ENCODE results near the gene CFAP410.

Gene CFAP410

DNA sequence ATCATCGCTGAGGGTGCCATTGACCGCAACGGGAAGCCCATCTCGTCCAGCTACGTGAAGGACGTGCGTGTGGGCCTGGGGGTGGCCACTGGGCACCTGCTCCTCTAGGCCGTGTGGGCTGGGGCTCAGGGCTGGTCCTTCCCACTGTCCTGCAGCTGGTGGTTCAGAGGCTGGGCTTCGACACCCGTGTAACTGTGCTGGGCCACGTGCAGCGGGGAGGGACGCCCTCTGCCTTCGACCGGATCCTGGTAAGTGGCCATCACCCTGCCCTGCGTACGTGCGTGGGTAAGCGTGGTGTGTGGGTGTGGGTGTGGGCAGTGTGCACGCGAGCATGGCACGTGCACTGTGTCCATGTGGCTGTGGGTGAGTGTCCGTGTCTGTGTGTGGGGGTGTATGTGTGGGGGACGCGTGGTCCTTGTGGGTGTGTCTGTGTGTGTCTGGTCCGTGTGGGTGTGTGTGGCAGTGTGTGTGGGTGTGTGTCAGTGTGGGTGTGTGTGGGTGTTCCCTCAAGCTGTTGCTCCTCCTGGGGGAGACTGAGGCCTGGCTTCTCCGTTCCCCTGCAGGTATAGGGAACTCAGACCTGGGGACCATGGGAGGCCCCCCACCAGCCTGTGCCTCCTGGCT, 22.8 kb downstream of the CFAP410 start:
- intact Hi-C loops (cut with micrococcal nuclease), result no loop called here
- peaks cover 100% of the 10 kb centered on the region for H3K36me3 Mint-ChIP-seq (ENCODE audit: low read depth)
- H3K27ac Mint-ChIP-seq, result no peak overlapping the region
- H3K27me3 Mint-ChIP-seq, result no peaks in the 10 kb centered on the region
- no peaks in the 10 kb centered on the region for H3K4me1 Mint-ChIP-seq (ENCODE audit: low read depth)
- H3K9me3 Mint-ChIP-seq, result no peaks in the 10 kb centered on the region
- no peak overlapping the region for H3K4me3 Mint-ChIP-seq

DNA sequence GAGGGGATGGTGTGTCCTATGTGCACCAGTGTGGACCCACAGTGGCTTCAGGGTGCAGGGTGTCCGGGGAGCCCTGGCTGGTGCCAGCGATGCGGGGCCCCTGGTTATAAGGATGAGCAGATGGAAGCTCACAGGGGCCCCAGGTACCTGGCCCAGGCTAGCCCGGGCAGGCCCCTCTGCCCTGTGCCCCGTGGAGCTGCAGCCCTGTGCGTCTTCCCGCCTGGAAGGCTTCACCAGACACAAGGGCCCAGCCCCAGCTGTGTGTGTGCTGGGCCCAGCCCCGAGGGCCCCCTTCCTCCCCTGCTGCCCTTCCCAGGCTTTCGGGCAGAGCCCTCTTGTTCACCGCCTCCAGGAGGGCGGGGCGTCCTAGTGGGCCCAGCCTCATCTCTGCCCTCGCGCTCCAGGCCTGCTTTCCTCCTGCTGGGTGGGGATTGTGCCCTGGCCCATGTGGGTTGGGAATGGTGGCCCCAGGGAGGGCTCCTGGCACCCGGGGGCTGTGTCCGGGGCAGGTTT, 23.4 kb downstream of the CFAP410 start:
- H3K9me3 Mint-ChIP-seq, result no peaks in the 10 kb centered on the region
- H3K27me3 Mint-ChIP-seq, result no peaks in the 10 kb centered on the region
- H3K36me3 Mint-ChIP-seq (ENCODE audit: low read depth), result peaks cover 100% of the 10 kb centered on the region
- intact Hi-C loops (cut with micrococcal nuclease), result no loop called here
- no peak overlapping the region for H3K27ac Mint-ChIP-seq
- H3K4me1 Mint-ChIP-seq (ENCODE audit: low read depth), result no peaks in the 10 kb centered on the region
- no peak overlapping the region for H3K4me3 Mint-ChIP-seq

DNA sequence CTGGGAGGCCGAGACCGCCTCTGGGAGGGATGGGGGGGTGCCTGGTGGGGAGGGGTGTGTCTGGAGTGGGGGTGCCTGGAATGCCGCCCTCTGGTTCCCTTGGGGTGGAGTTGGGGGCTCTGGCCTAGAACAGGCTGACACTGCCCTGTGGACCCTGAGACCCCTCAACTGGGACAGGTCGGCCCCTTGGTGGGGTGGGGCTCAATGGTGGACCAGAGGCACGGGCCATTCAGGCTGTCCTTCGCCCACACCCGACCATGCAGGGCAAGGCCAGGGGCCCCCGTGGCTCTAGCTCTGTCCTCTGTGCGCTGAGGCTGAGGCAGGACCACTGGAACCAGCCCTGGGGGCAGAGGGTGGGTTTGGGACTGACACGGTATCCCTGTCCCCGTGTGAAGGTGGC, 24.6 kb downstream of the CFAP410 start:
- H3K36me3 Mint-ChIP-seq (ENCODE audit: low read depth), result peaks cover 100% of the 10 kb centered on the region
- H3K4me1 Mint-ChIP-seq (ENCODE audit: low read depth), result no peaks in the 10 kb centered on the region
- no peaks in the 10 kb centered on the region for H3K27me3 Mint-ChIP-seq
- no peaks in the 10 kb centered on the region for H3K9me3 Mint-ChIP-seq
- H3K27ac Mint-ChIP-seq, result no peak overlapping the region
- H3K4me3 Mint-ChIP-seq, result no peak overlapping the region
- intact Hi-C loops (cut with micrococcal nuclease), result no loop called here

DNA sequence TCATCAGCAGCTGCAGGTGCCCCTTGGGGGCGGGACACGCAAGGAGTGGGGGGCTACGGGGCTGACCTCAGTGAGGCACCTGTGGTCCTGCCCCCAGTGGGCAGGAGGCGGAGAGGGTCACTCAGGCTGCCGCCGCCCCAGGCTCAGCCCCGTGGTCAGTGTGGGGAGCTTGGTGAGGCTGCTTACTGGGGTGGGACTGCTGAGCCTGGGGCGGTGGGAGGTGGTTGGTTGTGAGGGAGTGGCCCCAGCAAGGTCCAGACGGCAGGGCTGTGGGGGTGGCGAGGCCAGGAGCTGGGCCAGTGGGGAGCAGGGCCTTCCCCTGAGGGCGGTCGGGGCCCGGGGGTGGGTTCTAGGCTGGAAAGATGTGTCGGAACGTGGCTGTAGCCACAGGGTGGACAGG, 25.1 kb downstream of the CFAP410 start:
- intact Hi-C loops (cut with micrococcal nuclease), result no loop called here
- no peak overlapping the region for H3K4me3 Mint-ChIP-seq
- no peaks in the 10 kb centered on the region for H3K9me3 Mint-ChIP-seq
- H3K4me1 Mint-ChIP-seq (ENCODE audit: low read depth), result no peaks in the 10 kb centered on the region
- H3K36me3 Mint-ChIP-seq (ENCODE audit: low read depth), result peaks cover 100% of the 10 kb centered on the region
- no peak overlapping the region for H3K27ac Mint-ChIP-seq
- no peaks in the 10 kb centered on the region for H3K27me3 Mint-ChIP-seq

DNA sequence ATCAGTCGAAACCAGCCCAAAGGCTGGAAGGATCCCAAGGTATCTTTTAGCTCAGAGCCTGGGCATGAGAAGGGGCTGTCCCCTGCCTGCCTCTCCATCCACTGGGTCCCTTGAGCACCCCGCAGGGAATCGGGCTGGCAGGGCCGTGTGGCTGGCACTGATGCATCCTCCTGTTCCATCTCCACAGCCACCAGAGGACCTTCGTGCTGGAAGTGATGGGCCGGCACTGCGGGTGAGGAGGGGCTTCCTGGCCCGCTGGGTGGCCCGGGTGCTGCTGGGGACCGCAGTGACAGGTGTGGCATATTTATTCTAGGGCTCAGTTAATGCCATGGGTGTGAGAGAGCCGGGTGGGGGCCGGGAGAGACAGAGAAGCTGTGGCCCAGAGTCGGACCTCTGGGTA, 25.7 kb downstream of the CFAP410 start:
- intact Hi-C loops (cut with micrococcal nuclease), result no loop called here
- H3K36me3 Mint-ChIP-seq (ENCODE audit: low read depth), result peaks cover 100% of the 10 kb centered on the region
- H3K4me1 Mint-ChIP-seq (ENCODE audit: low read depth), result no peaks in the 10 kb centered on the region
- no peak overlapping the region for H3K4me3 Mint-ChIP-seq
- H3K9me3 Mint-ChIP-seq, result no peaks in the 10 kb centered on the region
- no peak overlapping the region for H3K27ac Mint-ChIP-seq
- no peaks in the 10 kb centered on the region for H3K27me3 Mint-ChIP-seq

DNA sequence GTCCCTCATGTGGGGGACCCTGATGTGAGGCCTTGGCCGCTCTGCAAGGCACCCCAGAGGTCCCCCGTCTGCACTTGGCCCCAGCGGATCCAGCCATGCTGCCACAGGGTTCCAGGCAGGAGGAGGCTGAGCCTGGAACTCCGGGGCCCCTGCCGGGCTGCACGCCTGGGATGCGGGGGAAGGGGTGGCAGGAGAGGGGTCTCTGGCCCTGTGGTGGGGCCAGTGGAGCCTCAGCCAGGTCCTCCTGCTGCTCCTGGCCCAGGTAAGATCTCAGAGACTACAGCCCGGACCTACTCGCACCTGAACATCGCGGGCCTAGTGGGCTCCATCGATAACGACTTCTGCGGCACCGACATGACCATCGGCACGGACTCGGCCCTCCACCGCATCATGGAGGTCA, 26.5 kb downstream of the CFAP410 start:
- no peaks in the 10 kb centered on the region for H3K27me3 Mint-ChIP-seq
- peaks cover 100% of the 10 kb centered on the region for H3K36me3 Mint-ChIP-seq (ENCODE audit: low read depth)
- no peak overlapping the region for H3K4me3 Mint-ChIP-seq
- intact Hi-C loops (cut with micrococcal nuclease), result no loop called here
- no peak overlapping the region for H3K27ac Mint-ChIP-seq
- H3K4me1 Mint-ChIP-seq (ENCODE audit: low read depth), result no peaks in the 10 kb centered on the region
- H3K9me3 Mint-ChIP-seq, result no peaks in the 10 kb centered on the region

DNA sequence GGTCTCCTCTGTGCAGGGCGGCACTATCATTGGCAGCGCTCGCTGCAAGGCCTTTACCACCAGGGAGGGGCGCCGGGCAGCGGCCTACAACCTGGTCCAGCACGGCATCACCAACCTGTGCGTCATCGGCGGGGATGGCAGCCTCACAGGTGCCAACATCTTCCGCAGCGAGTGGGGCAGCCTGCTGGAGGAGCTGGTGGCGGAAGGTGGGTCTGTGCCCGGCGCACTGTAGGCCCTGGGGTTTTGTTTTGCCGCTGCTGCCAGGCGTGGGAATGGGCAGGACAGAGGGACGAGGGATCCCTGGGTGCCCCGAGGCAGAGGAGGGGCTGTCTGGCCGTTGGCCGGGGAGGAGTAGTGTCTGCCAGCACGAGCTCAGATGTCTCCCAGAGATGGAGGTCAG, 27.1 kb downstream of the CFAP410 start:
- no peak overlapping the region for H3K27ac Mint-ChIP-seq
- no peaks in the 10 kb centered on the region for H3K27me3 Mint-ChIP-seq
- H3K36me3 Mint-ChIP-seq (ENCODE audit: low read depth), result peaks cover 100% of the 10 kb centered on the region
- H3K4me3 Mint-ChIP-seq, result no peak overlapping the region
- H3K4me1 Mint-ChIP-seq (ENCODE audit: low read depth), result no peaks in the 10 kb centered on the region
- intact Hi-C loops (cut with micrococcal nuclease), result no loop called here
- H3K9me3 Mint-ChIP-seq, result no peaks in the 10 kb centered on the region

DNA sequence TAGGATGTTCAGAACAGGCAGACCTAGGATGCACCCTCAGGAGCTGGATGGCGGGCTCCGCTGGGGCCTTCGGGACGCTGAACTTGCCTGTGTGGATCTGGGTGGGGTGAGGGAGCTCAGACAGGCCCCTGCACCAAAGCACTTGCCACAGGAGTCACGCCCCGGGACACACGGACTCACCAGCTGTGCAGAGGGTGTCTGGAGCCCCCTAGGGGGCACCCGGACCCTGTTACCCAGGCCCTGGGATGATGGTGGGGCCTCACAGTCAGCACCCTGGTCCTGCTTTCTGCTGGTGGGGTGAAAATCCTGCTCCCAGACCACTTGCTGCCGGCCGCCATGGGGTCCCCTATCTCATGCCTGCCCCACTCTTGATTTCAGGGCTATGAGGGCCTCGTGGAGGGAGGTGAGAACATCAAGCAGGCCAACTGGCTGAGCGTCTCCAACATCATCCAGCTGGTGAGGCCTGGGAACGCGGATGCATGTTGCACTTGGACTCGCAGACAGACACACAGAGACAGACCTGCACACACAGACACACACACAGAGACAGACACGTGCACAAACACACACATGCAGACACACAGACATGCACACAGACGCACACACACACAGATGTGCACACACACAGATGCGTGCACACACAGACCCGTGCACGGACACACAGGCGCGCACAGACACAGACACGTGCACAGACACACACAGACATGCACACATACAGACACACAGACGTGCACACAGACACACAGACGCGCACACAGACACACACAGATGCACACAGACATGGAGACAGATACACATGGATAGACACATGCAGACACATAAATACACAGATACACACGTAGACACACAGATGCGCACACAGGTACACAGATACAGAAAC, 28.3 kb downstream of the CFAP410 start:
- no peaks in the 10 kb centered on the region for H3K9me3 Mint-ChIP-seq
- no peaks in the 10 kb centered on the region for H3K4me1 Mint-ChIP-seq (ENCODE audit: low read depth)
- no peak overlapping the region for H3K4me3 Mint-ChIP-seq
- no peak overlapping the region for H3K27ac Mint-ChIP-seq
- intact Hi-C loops (cut with micrococcal nuclease), result no loop called here
- H3K36me3 Mint-ChIP-seq (ENCODE audit: low read depth), result peaks cover 100% of the 10 kb centered on the region
- no peaks in the 10 kb centered on the region for H3K27me3 Mint-ChIP-seq

DNA sequence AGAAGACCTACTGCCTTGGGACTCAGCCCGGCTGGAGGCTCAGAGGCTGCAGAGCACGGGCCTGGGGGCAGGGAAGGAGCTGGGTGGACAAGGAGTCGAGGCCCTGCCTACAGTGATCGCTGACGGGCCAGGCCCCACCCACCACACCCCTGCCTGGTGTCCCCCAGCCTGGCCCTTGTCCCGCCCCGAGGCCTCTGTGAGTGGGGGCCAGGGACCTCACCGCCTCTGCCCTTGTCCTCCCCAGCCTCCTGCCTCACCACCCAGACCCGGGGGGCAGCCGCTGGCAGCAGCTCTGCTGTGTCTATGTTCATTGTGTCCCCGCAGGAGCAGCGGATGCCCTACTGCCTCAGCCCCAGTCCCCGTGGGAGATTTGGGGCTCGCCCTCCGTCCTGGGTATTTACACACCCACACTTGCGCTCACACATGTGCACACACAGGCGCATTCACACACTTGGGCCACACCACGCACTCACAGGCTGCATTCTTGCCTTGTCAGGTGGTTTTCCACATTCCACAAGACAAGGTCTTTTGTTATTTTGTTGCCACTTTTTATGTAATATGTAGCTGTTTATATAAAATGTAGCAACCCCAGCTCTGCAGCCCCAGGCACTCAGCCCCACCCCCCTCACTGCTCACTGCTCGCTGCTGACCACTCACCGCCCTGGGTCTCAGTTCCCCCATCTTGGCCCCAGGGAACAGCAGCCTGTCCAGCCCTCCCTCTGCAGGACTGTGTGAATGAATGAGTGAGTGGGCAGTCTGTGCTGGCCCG, 32.1 kb downstream of the CFAP410 start:
- no peaks in the 10 kb centered on the region for H3K9me3 Mint-ChIP-seq
- H3K36me3 Mint-ChIP-seq (ENCODE audit: low read depth), result peaks cover 100% of the 10 kb centered on the region
- no peak overlapping the region for H3K4me3 Mint-ChIP-seq
- H3K27ac Mint-ChIP-seq, result no peak overlapping the region
- no peaks in the 10 kb centered on the region for H3K27me3 Mint-ChIP-seq
- intact Hi-C loops (cut with micrococcal nuclease), result no loop called here
- H3K4me1 Mint-ChIP-seq (ENCODE audit: low read depth), result peaks cover 33% of the 10 kb centered on the region

DNA sequence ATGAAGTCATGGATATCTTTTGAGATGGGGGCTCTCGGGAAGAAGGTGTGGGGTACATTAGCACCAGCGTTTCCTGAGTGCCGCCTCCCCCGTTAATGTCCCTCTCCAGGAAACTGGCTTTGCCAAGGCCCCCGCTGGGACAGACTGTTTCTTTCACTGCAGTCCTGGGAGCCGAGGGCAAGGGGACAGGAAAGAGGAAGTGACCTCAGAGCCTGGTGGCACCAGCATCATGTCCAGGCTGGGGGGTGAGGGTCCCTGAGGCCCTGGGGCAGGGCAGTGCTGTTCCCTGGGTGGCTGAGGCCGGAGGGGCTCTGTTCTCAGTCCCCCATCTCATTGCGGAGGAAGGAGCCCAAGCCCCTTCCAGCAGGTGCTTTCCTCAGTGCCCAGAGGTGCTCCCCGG, 33.5 kb downstream of the CFAP410 start:
- no peaks in the 10 kb centered on the region for H3K9me3 Mint-ChIP-seq
- peaks cover 47% of the 10 kb centered on the region for H3K4me1 Mint-ChIP-seq (ENCODE audit: low read depth)
- intact Hi-C loops (cut with micrococcal nuclease), result no loop called here
- H3K36me3 Mint-ChIP-seq (ENCODE audit: low read depth), result peaks cover 100% of the 10 kb centered on the region
- no peaks in the 10 kb centered on the region for H3K27me3 Mint-ChIP-seq
- H3K27ac Mint-ChIP-seq, result no peak overlapping the region
- no peak overlapping the region for H3K4me3 Mint-ChIP-seq

DNA sequence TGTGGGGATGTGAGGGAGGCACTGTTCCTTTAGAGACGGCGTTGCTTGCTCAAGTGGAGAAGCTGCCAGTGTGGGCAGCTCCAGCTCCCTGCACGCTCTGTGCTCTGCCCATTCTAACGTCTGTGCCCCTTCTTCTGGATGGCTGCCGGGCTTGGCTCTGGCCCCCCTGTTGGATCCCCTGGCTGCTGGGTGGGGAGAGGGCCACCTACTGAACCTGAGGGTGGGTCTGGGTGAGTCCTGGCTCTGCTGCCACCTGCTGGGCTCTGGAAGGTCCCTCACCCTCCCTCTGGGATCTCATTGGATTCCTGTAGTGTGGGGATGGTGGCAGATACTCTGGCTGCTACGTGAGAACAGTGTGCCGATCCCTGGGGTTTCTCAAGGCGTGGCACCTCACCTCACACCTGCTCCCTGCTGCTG, 34.3 kb downstream of the CFAP410 start:
- Mint-ChIP-seq H3K36me3 (ENCODE audit: low read depth) (peaks cover 94% of the 10 kb centered on the region), H3K27ac (no peak overlapping the region), H3K27me3 (no peaks in the 10 kb centered on the region), H3K4me3 (no peak overlapping the region), H3K4me1 (ENCODE audit: low read depth) (peaks cover 49% of the 10 kb centered on the region), H3K9me3 (no peaks in the 10 kb centered on the region)
- intact Hi-C loops (cut with micrococcal nuclease), result no loop called here

DNA sequence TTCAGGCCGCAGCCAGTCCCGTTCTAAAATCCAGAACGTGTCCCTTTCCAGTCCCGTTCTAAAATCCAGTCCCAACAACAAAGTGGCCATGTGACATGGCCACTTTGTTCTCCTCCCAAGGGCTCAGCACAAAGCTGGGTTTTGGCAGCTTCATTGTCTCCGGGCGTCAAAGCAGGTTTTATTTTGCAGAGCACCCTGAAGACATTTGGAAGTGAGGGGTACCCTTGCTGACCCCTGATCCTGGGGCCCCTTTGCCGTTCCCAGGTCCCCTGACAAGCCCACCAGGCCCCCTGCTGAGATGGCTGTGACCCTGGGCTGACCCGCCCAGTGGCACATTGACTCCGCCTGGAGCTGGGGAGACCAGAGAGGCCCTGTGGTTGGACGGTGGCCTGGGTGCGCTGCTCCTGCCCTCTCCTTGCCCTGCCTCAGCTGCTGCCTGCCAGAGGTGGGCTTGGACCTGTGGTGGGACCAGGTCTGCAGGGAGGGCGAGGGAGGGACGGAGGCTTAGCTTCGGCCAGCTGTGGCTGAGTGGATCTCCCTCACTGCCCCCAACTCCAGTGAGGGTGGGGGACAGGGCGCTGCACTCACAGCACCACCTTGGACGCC, 35.1 kb downstream of the CFAP410 start:
- no peaks in the 10 kb centered on the region for H3K27me3 Mint-ChIP-seq
- H3K36me3 Mint-ChIP-seq (ENCODE audit: low read depth), result peaks cover 86% of the 10 kb centered on the region
- no peak overlapping the region for H3K27ac Mint-ChIP-seq
- no peaks in the 10 kb centered on the region for H3K9me3 Mint-ChIP-seq
- H3K4me3 Mint-ChIP-seq, result no peak overlapping the region
- H3K4me1 Mint-ChIP-seq (ENCODE audit: low read depth), result peaks cover 53% of the 10 kb centered on the region
- intact Hi-C loops (cut with micrococcal nuclease), result no loop called here

DNA sequence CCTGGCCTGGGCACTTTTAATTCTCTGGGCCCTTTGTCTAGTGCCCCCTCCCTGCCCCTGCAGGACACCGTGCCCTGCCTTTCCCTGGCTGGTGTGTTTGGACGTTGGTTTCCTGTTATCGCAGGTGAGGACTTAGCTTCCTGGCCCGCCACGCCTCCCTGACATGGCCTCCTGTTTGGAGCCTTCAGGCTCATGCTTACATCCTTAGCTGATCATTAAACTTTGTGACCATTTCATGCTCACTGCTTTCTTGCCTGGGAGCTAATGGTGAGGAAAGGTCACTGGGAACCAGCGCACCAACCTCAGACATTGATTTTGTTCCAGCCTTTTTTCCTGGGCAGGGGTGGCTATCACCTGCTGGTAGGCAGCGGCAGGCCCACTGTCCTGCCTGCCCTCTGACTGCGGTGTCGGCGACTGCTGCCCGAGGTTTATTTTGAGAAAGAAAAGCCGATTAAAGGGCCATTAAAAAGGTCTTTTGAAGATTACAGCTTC, 35.7 kb downstream of the CFAP410 start:
- Mint-ChIP-seq H3K27me3 (no peaks in the 10 kb centered on the region), H3K9me3 (no peaks in the 10 kb centered on the region), H3K36me3 (ENCODE audit: low read depth) (peaks cover 80% of the 10 kb centered on the region), H3K27ac (no peak overlapping the region), H3K4me1 (ENCODE audit: low read depth) (peaks cover 57% of the 10 kb centered on the region), H3K4me3 (no peak overlapping the region)
- intact Hi-C loops (cut with micrococcal nuclease), result no loop called here
